Measurements from ENCODE around the gene LGI2.

- TF ChIP-seq CTCF (conservative IDR thresholded peaks at IDR 0.05; ENCODE audit: low read depth in 2 of 2), result no peak
- no peak for TF ChIP-seq REST (IDR thresholded peaks at IDR 0.05; ENCODE audit: unreplicated experiment)
- peak; percentile 51 for TF ChIP-seq EZH2 (IDR thresholded peaks at IDR 0.05; ENCODE audit: low read depth, unreplicated experiment)
Measured at GRCh38 chr4:25031077-25031621, 403 bp upstream of the LGI2 start.
